Thyroid gland (tissue), 4 donors: ENCODE results near the gene IFT122.

Experiments
- POLR2A ChIP-seq, 2 donors: fragments of 450-650 bp; IDR thresholded peaks; one replicate each; pipeline ENCODE4 v1.6.1; 2017; ENCODE audit warnings: antibody characterized with exemption in 2 of 2, mild to moderate bottlenecking in 2 of 2, moderate library complexity in 1 of 2
- TF ChIP-seq, protein P1 (sequence below), 6 experiments: fragments of 200-600 bp in 3 of 6; fragments of 450-650 bp in 3 of 6; sonication (generic) in 3 of 6; IDR thresholded peaks; one replicate each; pipeline ENCODE4 v1.5.1; 2016 to 2019; ENCODE audit warnings: antibody characterized with exemption in 6 of 6, mild to moderate bottlenecking in 2 of 6, inconsistent platforms in 1 of 6, moderate library complexity in 1 of 6

DNA sequence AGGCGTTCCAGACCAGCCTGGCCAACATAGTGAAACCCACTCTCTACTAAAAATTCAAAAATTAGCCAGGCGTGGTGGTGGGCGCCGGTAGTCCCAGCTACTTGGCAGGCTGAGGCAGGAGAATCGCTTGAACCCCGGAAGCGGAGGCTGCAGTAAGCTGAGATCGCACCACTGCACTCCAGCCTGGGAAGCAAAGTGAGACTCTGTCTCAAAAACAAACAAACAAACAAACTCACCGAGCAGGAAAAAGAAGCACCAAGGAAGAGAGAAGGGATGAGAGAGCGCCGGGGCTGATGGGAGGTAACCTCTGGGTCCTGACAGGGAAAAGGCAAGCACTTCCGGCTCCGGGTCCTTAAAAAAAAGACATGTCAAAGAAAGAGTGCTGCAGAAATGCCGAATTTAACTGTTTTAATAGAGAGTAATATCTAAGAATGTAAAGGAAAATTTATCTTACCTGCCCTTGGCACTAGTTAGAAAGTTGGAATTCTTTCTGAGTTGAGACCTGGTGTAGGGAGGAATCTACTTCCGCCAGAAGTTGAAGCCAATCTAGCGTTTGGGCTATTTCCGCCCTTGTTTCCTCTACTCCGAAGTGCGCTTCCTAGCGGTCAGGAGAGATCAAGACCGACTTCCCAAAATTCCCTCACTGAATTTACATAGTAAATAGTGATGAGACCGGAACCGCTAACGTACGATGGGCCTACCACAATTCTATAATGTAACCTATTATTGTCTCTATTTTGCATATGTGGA is 40.7 kb upstream of the IFT122 start:
- TF ChIP-seq, protein P1, sequence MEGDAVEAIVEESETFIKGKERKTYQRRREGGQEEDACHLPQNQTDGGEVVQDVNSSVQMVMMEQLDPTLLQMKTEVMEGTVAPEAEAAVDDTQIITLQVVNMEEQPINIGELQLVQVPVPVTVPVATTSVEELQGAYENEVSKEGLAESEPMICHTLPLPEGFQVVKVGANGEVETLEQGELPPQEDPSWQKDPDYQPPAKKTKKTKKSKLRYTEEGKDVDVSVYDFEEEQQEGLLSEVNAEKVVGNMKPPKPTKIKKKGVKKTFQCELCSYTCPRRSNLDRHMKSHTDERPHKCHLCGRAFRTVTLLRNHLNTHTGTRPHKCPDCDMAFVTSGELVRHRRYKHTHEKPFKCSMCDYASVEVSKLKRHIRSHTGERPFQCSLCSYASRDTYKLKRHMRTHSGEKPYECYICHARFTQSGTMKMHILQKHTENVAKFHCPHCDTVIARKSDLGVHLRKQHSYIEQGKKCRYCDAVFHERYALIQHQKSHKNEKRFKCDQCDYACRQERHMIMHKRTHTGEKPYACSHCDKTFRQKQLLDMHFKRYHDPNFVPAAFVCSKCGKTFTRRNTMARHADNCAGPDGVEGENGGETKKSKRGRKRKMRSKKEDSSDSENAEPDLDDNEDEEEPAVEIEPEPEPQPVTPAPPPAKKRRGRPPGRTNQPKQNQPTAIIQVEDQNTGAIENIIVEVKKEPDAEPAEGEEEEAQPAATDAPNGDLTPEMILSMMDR (IDR thresholded peaks at IDR 0.05) = peak; percentile 48 to 90 (median 84)
- peak in 1 of 2 donors; percentile 46 for TF ChIP-seq POLR2A (IDR thresholded peaks at IDR 0.05)
